ENCODE measurements around the gene STARD13.

The STARD13 gene

DNA sequence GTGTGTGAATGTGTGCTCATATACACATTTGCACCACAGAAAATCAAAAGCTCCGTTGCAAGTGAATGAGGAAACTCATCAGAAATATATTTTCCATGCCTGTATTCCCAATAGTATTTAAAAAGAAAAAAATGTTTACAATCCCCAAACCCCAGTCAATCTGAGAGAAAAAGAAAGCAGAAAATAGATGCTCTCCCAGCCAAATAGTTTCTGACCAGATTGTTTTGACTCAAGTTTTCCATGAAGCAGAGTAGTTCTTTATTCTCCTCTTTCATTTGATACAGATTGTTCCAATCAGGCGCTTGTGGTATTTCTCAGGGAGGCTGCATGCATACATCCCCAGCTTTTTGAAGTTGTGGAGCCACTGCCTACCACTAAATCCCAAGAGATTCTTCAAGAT, 110.6 kb downstream of the STARD13 start:
- H3K4me3 Mint-ChIP-seq = no peak overlapping the region
- H3K27ac Mint-ChIP-seq = no peak overlapping the region
- peaks cover 15% of the 10 kb centered on the region for H3K4me1 Mint-ChIP-seq
- H3K9me3 Mint-ChIP-seq = no peaks in the 10 kb centered on the region
- no peaks in the 10 kb centered on the region for H3K36me3 Mint-ChIP-seq (ENCODE audit: low read depth)
- TF ChIP-seq CTCF (IDR thresholded peaks at IDR 0.05) = no peak
- no peak for DNase-seq
- H3K27me3 Mint-ChIP-seq (ENCODE audit: low read depth, poor library complexity) = peaks cover 13% of the 10 kb centered on the region

DNA sequence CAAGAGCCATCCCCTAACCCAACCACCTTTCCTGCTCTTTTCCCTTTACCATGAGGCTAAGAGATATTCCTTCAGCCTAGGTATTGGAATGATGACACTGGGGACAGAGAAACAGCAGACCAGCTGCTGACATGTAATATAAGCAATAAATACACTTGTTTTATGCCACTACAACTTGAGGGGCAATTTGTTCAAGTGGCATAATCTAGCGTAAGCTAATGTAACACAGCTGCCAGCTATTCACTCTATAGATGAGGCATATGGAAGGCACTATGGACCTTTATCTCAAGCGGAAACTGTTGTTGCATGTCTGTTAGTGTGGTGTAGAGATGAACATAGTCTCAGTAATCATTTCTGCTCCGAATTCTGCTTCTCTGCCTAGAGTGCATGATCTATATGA, 111.1 kb downstream of the STARD13 start:
- no peaks in the 10 kb centered on the region for H3K9me3 Mint-ChIP-seq
- H3K4me1 Mint-ChIP-seq = peaks cover 12% of the 10 kb centered on the region
- H3K36me3 Mint-ChIP-seq (ENCODE audit: low read depth) = no peaks in the 10 kb centered on the region
- DNase-seq = no peak
- no peak overlapping the region for H3K4me3 Mint-ChIP-seq
- no peak overlapping the region for H3K27ac Mint-ChIP-seq
- peaks cover 13% of the 10 kb centered on the region for H3K27me3 Mint-ChIP-seq (ENCODE audit: low read depth, poor library complexity)
- TF ChIP-seq CTCF (IDR thresholded peaks at IDR 0.05) = no peak

DNA sequence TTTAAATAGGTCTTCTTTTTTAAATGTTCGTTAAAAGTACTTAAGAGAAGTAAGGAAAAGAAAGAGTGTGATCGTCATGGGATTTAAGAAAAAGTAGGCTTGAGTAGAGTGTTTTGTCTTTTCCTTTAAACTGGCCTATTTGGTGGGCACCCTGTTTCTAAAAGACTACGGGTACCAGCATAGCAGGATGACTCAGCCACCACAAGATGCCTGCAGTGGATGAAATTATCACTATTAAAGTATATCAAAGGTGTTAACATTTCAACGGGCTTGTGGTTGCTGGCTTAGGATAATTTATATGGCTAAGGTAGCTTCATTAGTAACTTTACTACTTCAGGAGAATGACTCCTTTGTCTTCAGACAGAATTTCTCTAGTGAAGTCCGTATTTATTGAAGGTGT, 112.6 kb downstream of the STARD13 start:
- H3K4me1 Mint-ChIP-seq = peaks cover 12% of the 10 kb centered on the region
- TF ChIP-seq CTCF (IDR thresholded peaks at IDR 0.05) = no peak
- H3K4me3 Mint-ChIP-seq = no peak overlapping the region
- DNase-seq = no peak
- no peaks in the 10 kb centered on the region for H3K9me3 Mint-ChIP-seq
- H3K36me3 Mint-ChIP-seq (ENCODE audit: low read depth) = no peaks in the 10 kb centered on the region
- no peak overlapping the region for H3K27ac Mint-ChIP-seq
- H3K27me3 Mint-ChIP-seq (ENCODE audit: low read depth, poor library complexity) = peaks cover 6% of the 10 kb centered on the region

GRCh38 chr13:33172400-33172799, 113.2 kb downstream of the STARD13 start:
- no peaks in the 10 kb centered on the region for H3K9me3 Mint-ChIP-seq
- TF ChIP-seq CTCF (IDR thresholded peaks at IDR 0.05) = no peak
- H3K4me1 Mint-ChIP-seq = peaks cover 12% of the 10 kb centered on the region
- H3K27me3 Mint-ChIP-seq (ENCODE audit: low read depth, poor library complexity) = peaks cover 5% of the 10 kb centered on the region
- DNase-seq = no peak
- H3K4me3 Mint-ChIP-seq = no peak overlapping the region
- no peaks in the 10 kb centered on the region for H3K36me3 Mint-ChIP-seq (ENCODE audit: low read depth)
- H3K27ac Mint-ChIP-seq = peak overlapping the region; percentile 15

DNA sequence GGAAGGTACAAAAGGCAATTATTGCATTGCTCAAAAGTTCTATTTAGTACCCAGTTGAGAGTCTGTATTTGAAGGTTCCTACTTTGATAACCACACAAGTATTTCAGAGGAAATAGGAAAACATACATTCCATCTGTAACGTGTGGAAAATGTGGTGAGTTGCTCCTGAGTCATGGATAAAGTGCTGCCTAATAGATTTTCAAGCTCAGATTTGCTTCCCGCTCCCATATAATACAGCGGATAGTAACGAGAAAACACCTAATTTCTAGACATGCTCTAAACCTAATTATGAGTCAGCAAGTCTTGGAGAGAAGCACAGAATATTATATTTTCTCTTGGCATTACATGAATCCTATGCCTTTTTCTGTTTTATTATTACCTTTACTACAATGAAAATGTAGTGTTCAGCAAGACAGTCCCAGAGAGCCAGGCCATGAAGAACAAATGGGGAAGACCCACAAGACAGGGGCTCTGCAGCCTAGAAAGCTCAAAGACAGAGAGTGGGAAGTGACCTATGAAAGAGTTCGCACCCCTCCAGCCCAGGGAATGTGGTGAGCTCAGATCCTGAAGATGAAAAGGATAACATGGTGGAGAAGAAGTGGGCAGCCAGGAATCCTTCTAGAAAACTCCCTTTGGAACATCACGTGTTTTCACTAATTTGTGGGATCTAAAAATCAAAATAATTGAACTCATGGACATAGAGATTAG, 116.1 kb downstream of the STARD13 start:
- Mint-ChIP-seq H3K36me3 (ENCODE audit: low read depth) (no peaks in the 10 kb centered on the region), H3K27ac (no peak overlapping the region), H3K4me1 (peaks cover 12% of the 10 kb centered on the region), H3K27me3 (ENCODE audit: low read depth, poor library complexity) (peaks cover 2% of the 10 kb centered on the region), H3K4me3 (no peak overlapping the region), H3K9me3 (no peaks in the 10 kb centered on the region)
- no peak for TF ChIP-seq CTCF (IDR thresholded peaks at IDR 0.05)
- DNase-seq = no peak

DNA sequence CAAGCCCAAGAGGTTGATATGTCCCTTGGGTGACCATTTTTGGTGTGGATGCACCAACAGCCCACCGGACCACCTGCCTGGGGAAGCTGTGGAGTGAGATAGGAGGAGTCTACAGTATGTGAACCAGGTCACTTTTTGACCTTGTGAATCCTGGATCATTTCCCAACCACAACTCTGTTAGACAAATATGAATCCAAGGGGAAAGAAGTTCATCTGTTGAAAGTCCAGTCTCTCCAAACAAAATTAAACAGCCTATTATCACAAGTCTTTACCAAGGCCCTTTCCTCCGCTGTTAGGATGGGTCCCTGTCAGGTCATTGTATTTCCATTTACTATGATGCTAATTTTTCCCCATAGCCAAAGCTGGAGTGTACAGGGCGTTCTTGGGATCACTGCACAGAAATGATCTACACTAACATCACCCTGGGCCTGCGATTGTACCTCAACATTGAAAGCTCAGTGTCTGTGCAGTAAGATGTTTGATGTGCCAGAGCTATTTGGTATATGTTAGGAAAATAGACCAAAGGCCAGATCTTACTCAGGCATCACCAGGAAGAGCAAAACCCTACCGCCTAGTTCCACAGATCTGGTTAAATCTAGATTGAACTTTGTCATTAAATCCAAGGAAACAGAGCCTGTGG, 117.1 kb downstream of the STARD13 start:
- no peak for DNase-seq
- Mint-ChIP-seq H3K36me3 (ENCODE audit: low read depth) (no peaks in the 10 kb centered on the region), H3K4me3 (no peak overlapping the region), H3K27ac (no peak overlapping the region), H3K27me3 (ENCODE audit: low read depth, poor library complexity) (peaks cover 3% of the 10 kb centered on the region), H3K9me3 (no peaks in the 10 kb centered on the region), H3K4me1 (peaks cover 12% of the 10 kb centered on the region)
- TF ChIP-seq CTCF (IDR thresholded peaks at IDR 0.05) = no peak

Measured in nephron progenitor cell (in vitro differentiated cells).